ENCODE data around the gene ABI1.

ABI1 gene

DNA sequence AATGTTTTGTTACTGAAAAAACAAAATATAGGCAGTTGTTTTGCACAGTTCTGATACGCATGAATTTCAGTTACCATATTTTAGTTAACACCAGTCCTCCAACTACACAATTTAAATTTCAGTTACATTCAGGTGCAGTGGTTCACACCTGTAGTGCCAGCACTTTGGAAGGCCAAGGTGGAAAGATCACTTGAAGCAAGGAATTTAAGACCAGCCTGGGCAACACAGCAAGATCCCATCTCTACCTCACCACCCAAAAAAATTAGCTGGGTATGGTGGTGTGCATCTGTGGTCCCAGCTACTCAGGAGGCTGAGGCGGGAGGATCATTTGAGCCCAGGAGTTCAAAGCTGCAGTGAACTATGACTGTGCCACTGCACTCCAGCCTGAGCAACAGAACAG lies 45.3 kb downstream of the ABI1 start:
- peaks cover 2% of the 10 kb centered on the region; the same call in 1 of the 2 replicates for H3K4me1 ChIP-seq (ENCODE audit: control insufficient read depth, insufficient read depth, low read length)
- ChIA-PET CTCF (interaction anchor here (0.6 to 0.7 kb wide), 2 partner anchors 497 to 1285 kb away, joined by 3 to 5 read pairs; no protein-coding TSS in a partner anchor), POLR2A (no interaction called here)

DNA sequence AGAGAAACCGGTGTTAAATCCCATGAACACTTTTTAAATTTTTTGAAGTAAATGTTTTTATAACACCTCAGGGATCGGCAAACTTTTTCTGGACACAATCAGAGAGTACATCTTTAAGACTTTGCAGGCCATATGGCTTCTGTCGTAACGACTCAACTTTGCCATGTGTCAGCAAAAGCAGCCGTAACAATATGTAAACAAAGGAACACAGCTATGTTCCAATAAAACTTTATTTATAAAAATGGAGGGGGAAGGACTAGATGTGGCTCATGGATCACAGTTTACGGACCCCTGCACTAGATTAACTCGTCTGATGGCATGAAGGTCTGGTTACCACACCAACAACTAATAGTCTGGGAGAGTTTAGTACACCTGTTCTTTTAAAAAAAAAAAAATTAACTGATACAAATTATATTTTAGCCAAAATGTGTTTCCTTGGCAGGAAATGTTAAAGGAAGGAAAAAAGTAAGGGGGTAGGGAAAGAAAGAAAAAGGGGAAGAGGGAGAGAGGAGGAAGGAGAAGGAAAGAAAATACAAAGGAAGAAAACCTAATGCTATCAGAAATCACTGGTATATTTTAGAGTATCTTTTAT lies 50.2 kb downstream of the ABI1 start:
- TF ChIP-seq, protein P1, sequence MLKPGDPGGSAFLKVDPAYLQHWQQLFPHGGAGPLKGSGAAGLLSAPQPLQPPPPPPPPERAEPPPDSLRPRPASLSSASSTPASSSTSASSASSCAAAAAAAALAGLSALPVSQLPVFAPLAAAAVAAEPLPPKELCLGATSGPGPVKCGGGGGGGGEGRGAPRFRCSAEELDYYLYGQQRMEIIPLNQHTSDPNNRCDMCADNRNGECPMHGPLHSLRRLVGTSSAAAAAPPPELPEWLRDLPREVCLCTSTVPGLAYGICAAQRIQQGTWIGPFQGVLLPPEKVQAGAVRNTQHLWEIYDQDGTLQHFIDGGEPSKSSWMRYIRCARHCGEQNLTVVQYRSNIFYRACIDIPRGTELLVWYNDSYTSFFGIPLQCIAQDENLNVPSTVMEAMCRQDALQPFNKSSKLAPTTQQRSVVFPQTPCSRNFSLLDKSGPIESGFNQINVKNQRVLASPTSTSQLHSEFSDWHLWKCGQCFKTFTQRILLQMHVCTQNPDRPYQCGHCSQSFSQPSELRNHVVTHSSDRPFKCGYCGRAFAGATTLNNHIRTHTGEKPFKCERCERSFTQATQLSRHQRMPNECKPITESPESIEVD (tag by site-specific recombination; IDR thresholded peaks at IDR 0.05), result 0 out of 2 replicates have a peak, but pooled peaks have one; percentile 5
- no peak for TF ChIP-seq PRDM1 (tag by site-specific recombination; IDR thresholded peaks at IDR 0.05)
- no peak for TF ChIP-seq ZNF510 (tag by site-specific recombination; IDR thresholded peaks at IDR 0.05; ENCODE audit: insufficient replicate concordance)
- ChIA-PET POLR2A (no interaction called here), CTCF (interaction anchor here (1.2 kb wide), 1 partner anchor 11 kb away, joined by 3 read pairs; no protein-coding TSS in a partner anchor)
- Histone ChIP-seq H3K4me3 (ENCODE audit: low read depth, low read length) (no peak overlapping the region), H3K36me3 (ENCODE audit: control insufficient read depth in 2 of 2, insufficient read depth in 1 of 2, low read length in 2 of 2) (no peaks in the 10 kb centered on the region), H3K9me3 (ENCODE audit: control insufficient read depth, insufficient read depth, low read depth, low read length) (no peaks in the 10 kb centered on the region), H3K4me1 (ENCODE audit: control insufficient read depth, insufficient read depth, low read length) (peaks cover 3% of the 10 kb centered on the region; the same call in 1 of the 2 replicates), H3K27ac (ENCODE audit: extremely low read depth, low read depth, low read length) (no peak overlapping the region)

More for the DNA sequence above, 45.3 kb downstream of the ABI1 start:
- TF ChIP-seq ZNF266 (tag by site-specific recombination; IDR thresholded peaks at IDR 0.05; ENCODE audit: low read depth) (no peak), BCL11B (tag by site-specific recombination; IDR thresholded peaks at IDR 0.05; ENCODE audit: low read depth) (no peak), ZNF654 (tag by site-specific recombination; IDR thresholded peaks at IDR 0.05; ENCODE audit: low read depth) (no peak), ZNF121 (tag by site-specific recombination; IDR thresholded peaks at IDR 0.05) (peak; percentile 57; the same call in 1 of the 2 replicates), ZNF76 (tag by site-specific recombination; IDR thresholded peaks at IDR 0.05; ENCODE audit: borderline replicate concordance, low read depth) (no peak)
- no peak overlapping the region for H3K27ac ChIP-seq (ENCODE audit: extremely low read depth, low read depth, low read length)
- H3K9me3 ChIP-seq (ENCODE audit: control insufficient read depth, insufficient read depth, low read depth, low read length), result no peaks in the 10 kb centered on the region
- no peak overlapping the region for H3K4me3 ChIP-seq (ENCODE audit: low read depth, low read length)
- no peaks in the 10 kb centered on the region for H3K36me3 ChIP-seq (ENCODE audit: control insufficient read depth in 2 of 2, insufficient read depth in 1 of 2, low read length in 2 of 2)

DNA sequence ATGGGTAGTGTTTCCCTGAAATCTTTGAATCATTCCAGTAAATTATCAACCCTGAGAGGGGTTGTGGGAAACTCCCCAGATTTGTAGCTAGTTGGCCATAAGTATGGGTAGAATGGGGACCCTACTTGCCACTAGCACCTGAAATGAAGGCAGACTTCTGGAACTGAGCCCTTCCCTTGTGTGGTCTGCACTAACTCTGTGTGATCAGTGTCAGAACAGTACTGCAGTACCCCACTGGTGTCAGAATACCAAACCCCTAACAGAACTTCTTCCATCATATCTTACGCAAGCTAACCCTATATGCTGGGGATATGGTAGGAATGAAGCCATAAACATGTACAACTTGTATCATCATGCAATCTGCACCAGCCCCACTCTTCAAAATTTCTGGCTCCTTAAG lies 50.8 kb downstream of the ABI1 start:
- Histone ChIP-seq H3K27ac (ENCODE audit: extremely low read depth, low read depth, low read length) (no peak overlapping the region), H3K36me3 (ENCODE audit: control insufficient read depth in 2 of 2, insufficient read depth in 1 of 2, low read length in 2 of 2) (no peaks in the 10 kb centered on the region), H3K4me1 (ENCODE audit: control insufficient read depth, insufficient read depth, low read length) (peaks cover 7% of the 10 kb centered on the region), H3K9me3 (ENCODE audit: control insufficient read depth, insufficient read depth, low read depth, low read length) (no peaks in the 10 kb centered on the region), H3K4me3 (ENCODE audit: low read depth, low read length) (no peak overlapping the region)
- ChIA-PET POLR2A (no interaction called here), CTCF (interaction anchor here (1.2 kb wide), 1 partner anchor 11 kb away, joined by 3 read pairs; no protein-coding TSS in a partner anchor)
- TF ChIP-seq, protein P2, sequence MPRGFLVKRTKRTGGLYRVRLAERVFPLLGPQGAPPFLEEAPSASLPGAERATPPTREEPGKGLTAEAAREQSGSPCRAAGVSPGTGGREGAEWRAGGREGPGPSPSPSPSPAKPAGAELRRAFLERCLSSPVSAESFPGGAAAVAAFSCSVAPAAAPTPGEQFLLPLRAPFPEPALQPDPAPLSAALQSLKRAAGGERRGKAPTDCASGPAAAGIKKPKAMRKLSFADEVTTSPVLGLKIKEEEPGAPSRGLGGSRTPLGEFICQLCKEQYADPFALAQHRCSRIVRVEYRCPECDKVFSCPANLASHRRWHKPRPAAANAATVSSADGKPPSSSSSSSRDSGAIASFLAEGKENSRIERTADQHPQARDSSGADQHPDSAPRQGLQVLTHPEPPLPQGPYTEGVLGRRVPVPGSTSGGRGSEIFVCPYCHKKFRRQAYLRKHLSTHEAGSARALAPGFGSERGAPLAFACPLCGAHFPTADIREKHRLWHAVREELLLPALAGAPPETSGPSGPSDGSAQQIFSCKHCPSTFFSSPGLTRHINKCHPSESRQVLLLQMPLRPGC (tag by site-specific recombination; IDR thresholded peaks at IDR 0.05), result no peak
- TF ChIP-seq ZNF221 (tag by site-specific recombination; IDR thresholded peaks at IDR 0.05; ENCODE audit: borderline replicate concordance) (no peak), ZSCAN23 (tag by site-specific recombination; IDR thresholded peaks at IDR 0.05) (no peak), KLF7 (tag by site-specific recombination; IDR thresholded peaks at IDR 0.05; ENCODE audit: borderline replicate concordance) (no peak), PRDM4 (tag by site-specific recombination; IDR thresholded peaks at IDR 0.05) (no peak), ZNF114 (tag by site-specific recombination; IDR thresholded peaks at IDR 0.05) (no peak), ZNF530 (tag by site-specific recombination; IDR thresholded peaks at IDR 0.05; ENCODE audit: low read depth) (no peak), ZNF707 (tag by site-specific recombination; IDR thresholded peaks at IDR 0.05) (no peak), ZNF354C (tag by site-specific recombination; IDR thresholded peaks at IDR 0.05; ENCODE audit: borderline replicate concordance, low read depth) (no peak), ZNF558 (tag by site-specific recombination; IDR thresholded peaks at IDR 0.05) (no peak), ZNF133 (tag by site-specific recombination; IDR thresholded peaks at IDR 0.05) (no peak), SP7 (tag by site-specific recombination; IDR thresholded peaks at IDR 0.05) (no peak), ZNF621 (tag by site-specific recombination; IDR thresholded peaks at IDR 0.05) (no peak), BCL11B (tag by site-specific recombination; IDR thresholded peaks at IDR 0.05; ENCODE audit: low read depth) (no peak), GFI1B (tag by site-specific recombination; IDR thresholded peaks at IDR 0.05) (no peak), ZNF670 (tag by site-specific recombination; IDR thresholded peaks at IDR 0.05; ENCODE audit: low read depth) (no peak), KLF16 (tag by site-specific recombination; IDR thresholded peaks at IDR 0.05) (no peak), ZFP37 (tag by site-specific recombination; IDR thresholded peaks at IDR 0.05) (no peak)

All from HEK293 (cell line).